HG03575 (cell line): ENCODE data around the gene APOBEC4.

Source experiments
- ATAC-seq: cut with Tn5 transposase; IDR thresholded peaks from one replicate; pipeline ENCODE4 v1.9.1; 2021; ENCODE audit not compliant: unreplicated experiment, insufficient number of reproducible peaks, low FRiP score; ENCODE audit errors: extremely low read depth

The APOBEC4 gene

GRCh38 chr1:183676586-183677189 is 23.6 kb upstream of the APOBEC4 start:
- ATAC-seq, result no peak

DNA sequence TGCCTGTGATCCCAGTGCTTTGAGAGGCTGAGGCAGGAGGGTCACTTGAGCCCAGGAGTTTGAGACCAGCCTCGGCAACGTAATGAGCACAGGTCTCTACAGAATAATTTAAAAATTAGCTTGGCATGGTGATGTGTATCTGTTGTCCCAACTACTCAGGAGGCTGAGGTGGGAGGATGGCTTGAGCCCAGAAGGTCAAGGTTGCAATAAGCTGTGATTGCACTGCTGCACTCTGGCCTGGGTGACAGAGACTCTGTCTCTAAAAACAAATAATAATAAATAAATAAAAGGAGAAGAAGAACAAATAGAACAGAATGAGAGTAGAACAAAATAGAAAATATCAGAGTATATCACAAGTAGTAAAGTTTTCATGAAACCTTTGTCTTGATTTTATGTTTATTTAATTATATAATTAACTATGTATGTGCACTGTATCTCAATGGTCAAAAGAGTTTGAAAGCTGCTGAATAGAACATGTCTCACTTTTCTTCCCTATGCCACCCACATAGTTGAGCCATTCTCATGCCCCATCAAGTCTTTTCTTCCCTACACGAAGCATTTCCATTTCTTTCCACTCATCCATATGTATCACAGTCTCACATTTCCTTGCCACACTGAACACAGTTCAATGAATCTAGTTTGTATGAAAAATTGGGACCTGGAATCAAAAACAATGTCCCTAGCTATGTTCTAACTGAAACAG is 22.9 kb upstream of the APOBEC4 start:
- no peak for ATAC-seq

DNA sequence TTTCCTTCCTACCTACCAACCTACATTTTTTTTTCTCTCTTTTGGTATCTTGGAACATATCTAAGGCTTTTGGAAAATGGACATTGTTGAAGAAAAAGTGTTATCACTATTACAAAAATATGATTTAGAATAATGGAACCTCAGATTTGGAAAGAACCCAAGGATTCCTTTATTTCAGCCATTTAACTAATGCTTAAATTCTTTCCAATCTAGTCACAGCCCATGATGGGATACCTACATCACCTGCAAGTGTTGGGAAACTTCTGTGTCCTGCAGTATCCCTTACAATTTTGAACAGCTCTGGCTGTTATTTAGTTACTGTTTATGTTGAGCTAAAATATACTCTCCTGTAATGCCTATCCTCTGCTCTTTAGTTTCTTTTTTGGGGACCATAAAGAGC is 22.3 kb upstream of the APOBEC4 start:
- no peak for ATAC-seq

- no peak for ATAC-seq
Measured at GRCh38 chr1:183674886-183675285, 21.8 kb upstream of the APOBEC4 start.

DNA sequence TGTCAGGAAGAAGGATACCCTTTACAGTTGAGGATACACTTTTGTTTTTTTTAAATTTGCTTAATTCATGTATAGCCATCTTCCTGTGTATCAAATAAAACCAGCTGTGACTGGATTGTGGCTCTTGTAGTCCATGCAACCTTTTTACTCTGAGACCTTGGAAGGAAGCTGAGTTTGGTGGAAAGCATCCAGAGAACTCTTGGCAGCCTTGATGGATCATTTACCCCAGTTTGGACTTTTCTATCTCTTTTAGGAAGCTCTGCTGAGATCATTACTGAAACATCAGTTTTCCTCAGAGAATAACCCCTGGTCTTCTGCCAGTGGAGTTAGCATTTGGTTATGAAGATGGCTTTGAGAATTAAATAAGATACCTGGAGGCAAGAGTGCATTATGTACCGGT is 21.2 kb upstream of the APOBEC4 start:
- no peak for ATAC-seq

- no peak for ATAC-seq
Measured at GRCh38 chr1:183673605-183674323, 20.6 kb upstream of the APOBEC4 start.

- no peak for ATAC-seq
Measured at GRCh38 chr1:183670169-183670568, 17.1 kb upstream of the APOBEC4 start.

DNA sequence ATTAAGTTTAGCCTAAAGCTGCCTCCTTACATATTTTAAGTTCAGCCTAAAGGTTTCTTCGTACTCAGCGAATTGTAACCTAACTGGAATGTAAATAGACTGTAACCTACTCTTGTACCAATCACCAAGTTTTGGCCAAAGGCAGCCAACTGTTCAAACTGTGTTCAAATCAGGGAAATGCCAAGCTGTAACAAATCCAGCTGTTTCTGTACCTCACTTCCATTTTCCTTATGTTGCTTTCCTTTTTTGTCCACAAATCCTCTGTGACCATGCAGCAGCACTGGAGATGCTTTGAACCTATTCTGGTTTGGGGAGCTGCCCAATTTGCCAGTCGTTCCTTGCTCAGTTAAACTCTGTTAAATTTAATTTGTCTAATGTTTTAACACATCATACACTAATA is 3.2 kb upstream of the APOBEC4 start:
- no peak for ATAC-seq

DNA sequence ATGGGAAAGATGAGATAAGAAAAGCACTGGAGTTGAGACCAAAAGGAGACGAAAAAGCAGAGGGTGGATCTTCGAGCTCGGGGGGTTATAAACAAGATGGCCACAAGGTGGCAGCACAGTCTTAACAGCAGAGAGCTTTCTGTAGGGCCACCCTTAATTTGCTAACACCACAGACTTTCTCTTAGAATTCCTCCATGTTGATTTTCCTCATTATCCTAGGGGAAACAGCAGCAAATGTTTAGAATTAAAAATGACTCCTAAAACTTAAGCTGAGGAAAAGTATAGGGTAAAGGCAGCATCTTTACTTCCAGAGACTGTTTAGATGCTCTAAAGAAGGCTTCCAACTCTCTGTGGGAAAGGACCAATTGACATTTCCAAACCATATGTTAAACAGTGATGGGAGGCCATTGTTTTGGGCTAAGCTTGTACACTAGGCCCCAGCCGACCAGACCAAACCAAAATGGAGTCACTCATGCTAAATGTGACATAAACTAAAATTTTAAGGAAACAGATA is 2.5 kb upstream of the APOBEC4 start:
- no peak for ATAC-seq

DNA sequence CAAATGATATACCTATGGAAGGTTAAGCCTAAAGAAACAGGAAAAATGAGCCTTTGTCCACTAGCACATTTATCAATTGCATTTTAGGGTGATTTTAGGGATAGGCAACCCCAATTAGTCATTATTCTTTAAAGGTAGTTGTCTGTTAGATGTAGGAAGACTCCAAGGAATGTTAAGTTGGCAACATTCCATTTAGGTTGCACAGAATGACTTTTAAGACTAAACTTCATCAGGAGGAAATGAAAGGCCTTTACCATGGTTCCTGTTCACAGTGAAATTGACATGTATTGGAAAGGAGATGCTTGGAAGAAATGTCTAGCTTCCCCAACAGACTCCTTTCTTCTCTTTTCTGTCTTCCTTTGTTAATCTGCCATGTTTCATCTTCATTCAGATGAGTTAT is 1.6 kb upstream of the APOBEC4 start:
- ATAC-seq, result no peak

DNA sequence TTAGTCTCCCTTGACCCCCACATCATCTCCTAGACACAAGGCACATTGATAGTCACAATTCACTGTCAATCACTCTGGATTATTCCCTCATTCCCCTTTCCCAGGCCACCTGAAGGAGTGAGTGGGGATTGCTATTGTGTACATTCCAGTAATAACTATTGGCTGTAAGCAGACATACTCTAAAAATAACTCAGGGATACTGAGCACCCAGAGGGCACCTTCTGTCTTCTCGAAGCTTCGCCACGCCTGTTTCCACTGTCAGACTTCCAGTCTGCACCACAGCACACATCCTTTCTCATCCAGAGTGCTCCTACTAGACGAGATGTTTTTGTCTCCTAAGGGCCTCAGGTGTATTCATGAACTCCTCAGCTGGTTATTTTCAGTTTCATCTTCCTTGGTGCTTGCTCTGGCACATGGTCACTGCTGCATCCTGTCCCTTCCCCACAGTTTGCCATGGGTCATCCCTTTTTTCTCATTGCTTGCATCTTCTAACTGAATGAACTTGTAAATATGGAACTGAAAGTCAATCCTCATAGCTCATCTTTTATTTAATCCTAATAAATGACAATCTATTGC is 848 bp upstream of the APOBEC4 start:
- no peak for ATAC-seq

- no peak for ATAC-seq
Measured at GRCh38 chr1:183653462-183653794, 312 bp upstream of the APOBEC4 start.

GRCh38 chr1:183652107-183652506 is 1.0 kb downstream of the APOBEC4 start:
- ATAC-seq, result no peak

DNA sequence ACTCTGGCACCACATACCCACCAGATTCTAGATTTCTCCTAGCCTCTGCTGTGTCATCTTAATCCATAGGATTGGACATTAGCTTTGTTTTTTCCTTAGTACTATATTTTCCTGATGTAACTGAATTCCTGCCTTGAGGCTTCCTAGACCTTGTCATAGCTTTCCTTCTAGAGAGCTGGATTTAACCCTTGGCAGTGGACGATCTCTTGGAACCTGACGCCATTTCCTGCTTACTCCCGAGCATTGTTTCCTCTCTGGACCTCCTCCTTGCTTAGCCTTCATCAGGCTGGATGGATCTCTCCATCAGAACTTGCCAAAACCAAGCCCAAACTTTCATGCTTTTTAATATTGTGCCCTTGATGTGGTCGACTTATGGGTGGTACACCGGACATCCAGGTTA is 1.5 kb downstream of the APOBEC4 start:
- ATAC-seq, result no peak

GRCh38 chr1:183648042-183648441 is 5.1 kb downstream of the APOBEC4 start:
- no peak for ATAC-seq

DNA sequence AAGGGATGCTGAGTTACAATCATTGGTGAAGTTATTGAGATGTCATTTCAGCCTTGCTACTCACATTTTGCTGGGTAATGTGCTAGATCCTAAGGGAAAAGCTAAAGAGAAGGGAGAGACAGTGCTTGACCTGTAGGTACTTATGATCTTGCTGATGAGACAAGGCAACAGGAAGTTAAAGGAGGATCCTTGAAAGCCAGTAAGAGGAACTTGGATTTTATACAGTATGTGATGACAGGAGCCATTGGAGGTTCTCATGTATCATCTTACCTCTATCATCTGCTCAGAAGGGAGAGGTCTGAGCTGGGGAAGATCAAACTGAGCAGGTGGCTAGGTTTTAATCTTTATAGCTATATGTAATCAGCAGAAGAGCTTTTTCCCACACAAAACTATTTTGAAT is 6.3 kb downstream of the APOBEC4 start:
- ATAC-seq, result no peak

DNA sequence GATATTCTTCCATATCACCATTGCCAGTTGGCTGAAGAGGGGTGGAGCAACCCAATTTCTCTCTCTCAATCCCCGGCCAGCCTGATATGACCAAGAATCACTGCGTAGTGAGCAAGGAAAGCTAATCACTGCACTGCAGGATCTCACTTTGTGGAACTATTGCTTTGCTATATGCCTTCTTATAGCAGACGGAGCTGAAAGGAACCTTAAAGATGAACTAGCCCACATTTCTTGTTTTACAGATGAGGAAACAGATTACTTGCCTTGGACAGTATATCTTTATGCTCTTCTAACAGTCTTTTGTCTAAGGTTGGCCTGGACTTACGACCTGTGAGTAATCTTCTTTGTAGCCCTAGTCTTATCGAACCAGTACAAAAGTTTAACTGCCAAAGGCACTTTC is 7.6 kb downstream of the APOBEC4 start:
- no peak for ATAC-seq

- no peak for ATAC-seq
Measured at GRCh38 chr1:183642166-183642565, 10.9 kb downstream of the APOBEC4 start.

- ATAC-seq, result no peak
Measured at GRCh38 chr1:183640193-183640592, 12.9 kb downstream of the APOBEC4 start.
